Measurements from ENCODE around the gene PTGIR.

DNA sequence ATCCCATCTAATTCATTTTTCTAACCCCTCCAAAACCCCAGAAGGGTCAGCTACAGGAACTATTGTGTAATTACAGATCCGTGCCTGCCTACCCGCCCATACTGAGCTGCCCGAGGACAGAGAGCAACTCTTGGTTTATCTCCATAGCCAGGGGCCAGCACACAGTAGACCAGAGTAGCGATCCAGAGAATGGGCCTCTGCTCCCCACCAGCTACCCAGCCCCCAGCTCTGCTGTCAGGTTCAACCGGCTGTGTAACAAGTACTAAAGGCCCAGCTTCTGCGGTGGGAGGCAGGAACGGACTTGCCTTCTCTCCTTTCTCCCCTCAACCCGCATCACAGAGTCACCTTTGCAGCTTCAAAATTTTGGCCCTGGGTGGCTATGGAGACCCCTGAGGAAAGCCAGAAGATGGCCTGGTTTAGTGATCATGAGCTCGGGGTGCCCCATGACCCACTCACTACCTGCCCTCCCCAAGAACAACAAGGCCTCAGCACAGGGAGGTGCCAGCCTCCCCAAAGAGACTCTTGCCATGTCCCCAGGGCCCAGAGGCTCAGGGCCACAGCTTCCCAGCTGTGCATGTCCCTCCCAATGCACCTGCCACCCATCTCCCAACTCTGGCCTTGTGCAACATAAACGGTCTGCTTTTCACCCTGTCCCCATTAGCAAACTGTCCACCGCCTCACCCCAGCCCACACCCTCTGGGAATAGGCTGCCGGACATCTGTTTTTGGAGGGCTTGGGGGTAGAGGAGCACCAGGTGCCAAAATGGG is 18.0 kb downstream of the PTGIR start:
- TF ChIP-seq POLR2A (IDR thresholded peaks at IDR 0.05; ENCODE audit: extremely low read depth, insufficient read length), result no peak
- TF ChIP-seq, protein P1, sequence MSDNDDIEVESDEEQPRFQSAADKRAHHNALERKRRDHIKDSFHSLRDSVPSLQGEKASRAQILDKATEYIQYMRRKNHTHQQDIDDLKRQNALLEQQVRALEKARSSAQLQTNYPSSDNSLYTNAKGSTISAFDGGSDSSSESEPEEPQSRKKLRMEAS (IDR thresholded peaks at IDR 0.05; ENCODE audit: low read depth, low read length), result no peak

Measured in NB4 (cell line).